K562 (cell line): ENCODE results near the gene DNM1. TPM values are rescaled to one million over a fixed set of nuclear protein-coding genes. Genes with fewer than 3 reads are reported as not detected.

Experiments used
- ATF3 ChIP-seq, 2 experiments: fragments of 450-650 bp in 1 of 2; sonication (generic) in 1 of 2; formaldehyde crosslinking in 1 of 2; IDR thresholded peaks in 1 of 2; conservative IDR thresholded peaks in 1 of 2; 2 replicates each; pipeline versions ENCODE4 v1.6.1 to v1.8.1; 2016 to 2023; ENCODE audit warnings: mild to moderate bottlenecking in 2 of 2, moderate library complexity in 2 of 2, inconsistent platforms in 1 of 2, missing genetic modification reagents in 1 of 2
- BCOR ChIP-seq: fragments of 450-650 bp; IDR thresholded peaks from 2 replicates; pipeline ENCODE4 v1.6.1; 2016
- CHD1 ChIP-seq: fragments of 200-600 bp; sonication (generic); IDR thresholded peaks from one replicate; pipeline ENCODE4 v1.6.1; 2012; ENCODE audit warnings: mild to moderate bottlenecking, moderate library complexity, low read length, inconsistent platforms
- FOXO4 ChIP-seq: fragments of 450-650 bp; formaldehyde crosslinking; IDR thresholded peaks from 2 replicates; pipeline ENCODE4 v1.4.0; 2020; ENCODE audit warnings: mild to moderate bottlenecking, moderate library complexity
- MTF1 ChIP-seq: fragments of 250-450 bp; sonication (Bioruptor Pico); IDR thresholded peaks from 2 replicates; pipeline ENCODE4 v1.9.0; 2021; ENCODE audit warnings: moderate library complexity, mild to moderate bottlenecking, inconsistent platforms, borderline replicate concordance
- MYBL2 ChIP-seq, 2 experiments: fragments of 450-650 bp in 1 of 2; sonication (generic) in 1 of 2; formaldehyde crosslinking in 1 of 2; IDR thresholded peaks; 2 replicates each; pipeline versions ENCODE4 v1.6.1 to v1.8.1; 2017 to 2022; ENCODE audit warnings: borderline replicate concordance in 1 of 2, inconsistent platforms in 1 of 2, low read depth in 1 of 2, mild to moderate bottlenecking in 1 of 2, missing genetic modification reagents in 1 of 2, moderate library complexity in 1 of 2
- RCOR1 ChIP-seq, 2 experiments: IDR thresholded peaks; 2 replicates each; pipeline ENCODE4 v1.6.1; 2012; ENCODE audit warnings: low read depth in 2 of 2, low read length in 2 of 2, borderline replicate concordance in 1 of 2, improper control_type of control experiment in 1 of 2
- REST ChIP-seq, 2 experiments: fragments of 450-650 bp; formaldehyde crosslinking in 1 of 2; IDR thresholded peaks; 2 replicates each; pipeline versions ENCODE4 v1.4.0 to v1.6.1; 2014 to 2020; ENCODE audit warnings: mild to moderate bottlenecking in 2 of 2, borderline replicate concordance in 1 of 2, low read depth in 1 of 2
- TRIM25 ChIP-seq: fragments of 450-650 bp; IDR thresholded peaks from 2 replicates; pipeline ENCODE4 v1.7.0; 2016; ENCODE audit warnings: borderline replicate concordance
- ZNF76 ChIP-seq: fragments of 250-450 bp; sonication (Bioruptor Pico); IDR thresholded peaks from 2 replicates; pipeline ENCODE4 v1.4.0; 2020; ENCODE audit warnings: mild to moderate bottlenecking, moderate library complexity, borderline replicate concordance
- ZNF766 ChIP-seq: fragments of 200-800 bp; sonication (Bioruptor generic); conservative IDR thresholded peaks from 2 replicates; pipeline ENCODE4 v1.6.1; 2016; ENCODE audit warnings: missing genetic modification characterization, missing compliant biosample characterization
- polyA plus RNA-seq, 8 experiments: library from polyadenylated mRNA; depleted of rRNA in 4 of 8; stranded (reverse) in 5 of 8; unstranded in 3 of 8; fragments of >200 nt; fragmentation: Nextera tagmentation in 2 of 8; fragmentation: Illumina TruSeq in 1 of 8; extraction: Ambion mirVana in 2 of 8; extraction: Trizol in 1 of 8; gene quantifications; 2 replicates each; pipeline versions ENCODE4 v1.2.1 to v1.2.3, GENCODE V29; 2011 to 2014; ENCODE audit warnings: inconsistent platforms in 1 of 8, missing spikeins in 1 of 8
- total RNA-seq, 7 experiments: library from RNA; depleted of rRNA in 6 of 7; stranded (reverse); fragments of >200 nt in 6 of 7; fragmentation: Illumina TruSeq in 2 of 7; extraction: Trizol in 2 of 7; gene quantifications; 2 replicates each; pipeline versions ENCODE4 v1.2.1 to v1.2.3, GENCODE V29; 2011 to 2021; ENCODE audit warnings: low replicate concordance in 1 of 7

DNM1 gene
- total and polyA plus RNA-seq, 9 of the 15 experiments (the other 6 are each of a cell fraction or from before 2014, with no cell fraction given) = 0.39 to 23.1 (median 9.1) TPM

GRCh38 chr9:128250839-128251731 is 47.9 kb downstream of the DNM1 start (continued):
- 0 out of 2 replicates have a peak, but pooled peaks have one; percentile 80 for TF ChIP-seq FOXO4 (CRISPR knock-in tag)
- TF ChIP-seq TRIM25 = 0 out of 2 replicates have a peak, but pooled peaks have one; percentile 18
- TF ChIP-seq ZNF76 (CRISPR knock-in tag) = peak; percentile 77; the same call in 1 of the 2 replicates
- no peak for TF ChIP-seq ATF3 (IDR thresholded peaks at IDR 0.05)
- TF ChIP-seq ATF3 (CRISPR knock-in tag; conservative IDR thresholded peaks at IDR 0.05) = 0 out of 2 replicates have a peak, but pooled peaks have one; percentile 15
- TF ChIP-seq MYBL2 (IDR thresholded peaks at IDR 0.05; ENCODE audit: low read depth) = no peak
- TF ChIP-seq MYBL2 (CRISPR knock-in tag; IDR thresholded peaks at IDR 0.05; ENCODE audit: borderline replicate concordance) = no peak
- TF ChIP-seq CHD1 = peak; percentile 52
- 0 out of 2 replicates have a peak, but pooled peaks have one; percentile 23 for TF ChIP-seq BCOR
- no peak for TF ChIP-seq REST (IDR thresholded peaks at IDR 0.05; ENCODE audit: borderline replicate concordance)
- TF ChIP-seq REST (CRISPR knock-in tag; IDR thresholded peaks at IDR 0.05; ENCODE audit: low read depth) = peak; percentile 66; the same call in 1 of the 2 replicates
- TF ChIP-seq MTF1 (CRISPR knock-in tag) = no peak
- peak in 1 of 2 experiments; percentile 5; a peak in 1 of 4 replicates for TF ChIP-seq RCOR1 (IDR thresholded peaks at IDR 0.05; ENCODE audit: borderline replicate concordance in 1 of 2, low read depth in 2 of 2, low read length in 2 of 2)
- TF ChIP-seq ZNF766 (CRISPR knock-in tag) = no peak
